Neural cell (in vitro differentiated cells): Measurements from ENCODE around the gene NDFIP2.

ENCODE experiments used
- CTCF ChIP-seq: fragments of 450-650 bp; IDR thresholded peaks from 2 replicates; pipeline ENCODE4 v1.5.1; 2014; ENCODE audit warnings: antibody characterized with exemption, mild to moderate bottlenecking, moderate library complexity; ENCODE audit not compliant: poor library complexity, severe bottlenecking
- EP300 ChIP-seq: fragments of 450-650 bp; conservative IDR thresholded peaks from 2 replicates; pipeline ENCODE4 v1.6.1; 2014; ENCODE audit warnings: antibody characterized with exemption, mild to moderate bottlenecking, moderate library complexity; ENCODE audit not compliant: poor library complexity, severe bottlenecking
- EZH2 ChIP-seq: fragments of 200-600, 300-800 bp; shearing (Covaris generic), sonication (generic); IDR thresholded peaks from 2 replicates; pipeline ENCODE4 v1.6.1; 2014; ENCODE audit warnings: antibody characterized with exemption, low read length, borderline replicate concordance, mild to moderate bottlenecking; ENCODE audit not compliant: insufficient read depth, poor library complexity, severe bottlenecking
- POLR2AphosphoS5 ChIP-seq: IDR thresholded peaks from 2 replicates; pipeline ENCODE4 v1.6.1; 2012
- RAD21 ChIP-seq: fragments of 450-650 bp; conservative IDR thresholded peaks from 2 replicates; pipeline ENCODE4 v1.6.1; 2014; ENCODE audit warnings: antibody characterized with exemption, mild to moderate bottlenecking, moderate library complexity
- REST ChIP-seq: IDR thresholded peaks from 2 replicates; pipeline ENCODE4 v1.6.1; 2012; ENCODE audit warnings: borderline replicate concordance
- TAF1 ChIP-seq: IDR thresholded peaks from 2 replicates; pipeline ENCODE4 v1.6.1; 2012; ENCODE audit warnings: low read depth

- TF ChIP-seq CTCF (no peak), REST (no peak), EZH2 (no peak), POLR2AphosphoS5 (no peak), TAF1 (no peak), EP300 (no peak), RAD21 (no peak)
Observed at GRCh38 chr13:79482281-79482970, 1.5 kb downstream of the NDFIP2 start.
